Measurements from ENCODE around the gene SENP8. TPM values are rescaled to one million over a fixed set of nuclear protein-coding genes. Genes with fewer than 3 reads are reported as not detected.

SENP8 gene
- total RNA-seq, 1 donor from 2014 or later: 3.7 TPM

DNA sequence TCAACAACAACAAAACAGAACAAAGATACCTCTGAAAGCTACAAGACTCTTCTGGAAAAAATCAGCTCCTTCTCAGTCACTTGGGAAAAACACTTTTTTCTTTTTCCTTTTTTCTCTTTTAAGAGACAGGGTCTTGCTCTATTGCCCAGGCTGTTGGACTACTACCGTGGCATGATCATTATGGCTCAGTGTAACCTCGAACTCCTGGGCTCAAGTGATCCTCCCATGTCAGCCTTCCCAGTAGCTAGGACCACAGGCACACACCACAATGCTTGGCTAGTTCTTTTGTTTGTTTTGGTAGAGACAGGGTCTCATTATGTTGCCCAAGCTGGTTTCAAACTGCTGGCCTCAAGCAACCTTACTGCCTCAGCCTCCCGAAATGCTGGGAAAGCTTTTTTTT lies 13.1 kb upstream of the SENP8 start:
- Mint-ChIP-seq H3K4me1 (peaks cover 23% of the 10 kb centered on the region), H3K4me3 (no peak overlapping the region), H3K36me3 (peaks cover 3% of the 10 kb centered on the region), H3K27me3 (ENCODE audit: low read depth) (no peaks in the 10 kb centered on the region), H3K27ac (no peak overlapping the region), H3K9me3 (no peaks in the 10 kb centered on the region)
- no peak for DNase-seq (ENCODE audit: low spot score in 2 of 2, unreplicated experiment in 2 of 2)
- TF ChIP-seq, protein P1, sequence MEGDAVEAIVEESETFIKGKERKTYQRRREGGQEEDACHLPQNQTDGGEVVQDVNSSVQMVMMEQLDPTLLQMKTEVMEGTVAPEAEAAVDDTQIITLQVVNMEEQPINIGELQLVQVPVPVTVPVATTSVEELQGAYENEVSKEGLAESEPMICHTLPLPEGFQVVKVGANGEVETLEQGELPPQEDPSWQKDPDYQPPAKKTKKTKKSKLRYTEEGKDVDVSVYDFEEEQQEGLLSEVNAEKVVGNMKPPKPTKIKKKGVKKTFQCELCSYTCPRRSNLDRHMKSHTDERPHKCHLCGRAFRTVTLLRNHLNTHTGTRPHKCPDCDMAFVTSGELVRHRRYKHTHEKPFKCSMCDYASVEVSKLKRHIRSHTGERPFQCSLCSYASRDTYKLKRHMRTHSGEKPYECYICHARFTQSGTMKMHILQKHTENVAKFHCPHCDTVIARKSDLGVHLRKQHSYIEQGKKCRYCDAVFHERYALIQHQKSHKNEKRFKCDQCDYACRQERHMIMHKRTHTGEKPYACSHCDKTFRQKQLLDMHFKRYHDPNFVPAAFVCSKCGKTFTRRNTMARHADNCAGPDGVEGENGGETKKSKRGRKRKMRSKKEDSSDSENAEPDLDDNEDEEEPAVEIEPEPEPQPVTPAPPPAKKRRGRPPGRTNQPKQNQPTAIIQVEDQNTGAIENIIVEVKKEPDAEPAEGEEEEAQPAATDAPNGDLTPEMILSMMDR (IDR thresholded peaks at IDR 0.05; ENCODE audit: unreplicated experiment): no peak

DNA sequence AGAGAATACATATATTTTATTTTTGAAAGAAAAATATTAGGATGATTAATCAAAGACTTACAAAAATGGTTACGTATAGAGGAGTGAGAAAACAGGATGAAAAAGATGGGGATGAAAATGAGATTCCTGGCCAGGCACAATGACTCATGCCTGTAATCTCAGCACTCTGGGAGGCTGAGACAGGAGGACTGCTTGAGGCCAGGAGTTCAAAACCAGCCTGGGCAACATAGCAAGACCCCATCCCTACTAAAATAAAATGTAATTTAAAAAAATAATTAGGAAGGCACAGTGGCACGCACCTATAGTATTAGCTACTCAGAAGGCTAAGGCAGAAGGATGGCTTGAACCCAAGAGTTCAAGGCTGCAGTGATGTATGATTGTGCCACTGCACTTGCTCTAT lies 12.1 kb upstream of the SENP8 start:
- TF ChIP-seq, protein P1 (IDR thresholded peaks at IDR 0.05; ENCODE audit: unreplicated experiment): no peak
- DNase-seq (ENCODE audit: low spot score in 2 of 2, unreplicated experiment in 2 of 2): no peak
- Mint-ChIP-seq H3K4me3 (no peak overlapping the region), H3K4me1 (peaks cover 27% of the 10 kb centered on the region), H3K9me3 (no peaks in the 10 kb centered on the region), H3K36me3 (peaks cover 4% of the 10 kb centered on the region), H3K27ac (no peak overlapping the region), H3K27me3 (ENCODE audit: low read depth) (no peaks in the 10 kb centered on the region)

DNA sequence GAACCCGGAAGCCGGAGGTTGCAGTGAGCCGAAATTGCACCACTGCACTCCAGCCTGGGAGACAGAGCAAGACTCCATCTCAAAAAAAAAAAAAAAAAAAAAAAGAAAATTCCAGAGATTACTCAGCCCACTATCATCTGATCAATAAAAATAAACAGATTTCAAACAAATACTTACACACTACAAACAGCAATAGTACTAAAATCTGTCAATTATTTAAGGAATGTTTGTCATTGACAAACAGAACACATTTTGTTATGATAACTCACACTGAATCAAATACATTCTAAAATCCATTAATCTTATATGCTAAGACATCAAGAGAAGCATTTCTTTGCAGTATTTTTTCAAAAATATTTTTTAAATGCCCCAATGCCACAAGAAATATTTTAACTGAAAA lies 7.8 kb upstream of the SENP8 start:
- peak overlapping the region; percentile 79 for H3K27ac Mint-ChIP-seq
- no peaks in the 10 kb centered on the region for H3K27me3 Mint-ChIP-seq (ENCODE audit: low read depth)
- TF ChIP-seq, protein P1 (IDR thresholded peaks at IDR 0.05; ENCODE audit: unreplicated experiment): no peak
- peaks cover 1% of the 10 kb centered on the region for H3K36me3 Mint-ChIP-seq
- H3K4me1 Mint-ChIP-seq: peaks cover 48% of the 10 kb centered on the region
- DNase-seq (ENCODE audit: low spot score in 2 of 2, unreplicated experiment in 2 of 2): no peak
- no peak overlapping the region for H3K4me3 Mint-ChIP-seq
- no peaks in the 10 kb centered on the region for H3K9me3 Mint-ChIP-seq

DNA sequence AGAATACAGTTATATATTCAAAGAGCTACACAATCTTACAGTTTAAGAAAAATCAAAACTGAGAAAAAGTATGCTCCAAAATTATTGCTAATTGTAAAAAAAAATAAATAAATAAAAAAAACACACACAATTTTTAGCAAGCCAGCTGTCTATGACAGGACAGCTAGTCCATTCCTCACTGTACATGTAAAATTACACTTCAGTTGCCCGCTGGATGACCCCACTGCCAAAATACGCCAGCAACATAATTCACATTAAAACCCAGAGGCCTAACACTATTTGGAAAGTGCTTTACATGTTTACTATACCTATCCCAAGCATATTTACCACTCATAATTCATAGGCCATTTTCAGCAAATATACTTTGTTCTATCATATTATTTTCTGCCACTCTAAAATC lies 6.1 kb upstream of the SENP8 start:
- Mint-ChIP-seq H3K36me3 (peaks cover 1% of the 10 kb centered on the region), H3K4me3 (no peak overlapping the region), H3K27me3 (ENCODE audit: low read depth) (no peaks in the 10 kb centered on the region), H3K27ac (peak overlapping the region; percentile 91), H3K4me1 (peaks cover 55% of the 10 kb centered on the region), H3K9me3 (no peaks in the 10 kb centered on the region)
- no peak for DNase-seq (ENCODE audit: low spot score in 2 of 2, unreplicated experiment in 2 of 2)
- TF ChIP-seq, protein P1 (IDR thresholded peaks at IDR 0.05; ENCODE audit: unreplicated experiment): no peak

DNA sequence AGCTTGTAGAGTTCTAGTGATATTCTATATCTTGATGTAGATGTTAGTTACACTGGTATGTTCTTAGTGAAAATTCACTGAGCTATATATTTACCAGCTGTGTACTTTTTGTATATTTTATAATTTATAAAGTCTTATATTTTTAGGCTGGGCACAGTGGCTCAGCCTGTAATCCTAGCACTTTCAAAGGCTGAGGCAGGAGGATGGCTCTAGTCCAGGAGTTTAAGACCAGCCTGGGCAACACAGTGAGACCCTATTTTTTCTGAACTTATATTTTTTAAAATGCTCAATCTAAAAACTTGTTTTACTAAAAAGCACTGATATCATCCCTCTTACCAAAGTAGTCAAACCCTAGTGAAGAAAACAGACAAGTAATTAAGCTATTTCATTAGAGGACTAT lies 5.4 kb upstream of the SENP8 start:
- TF ChIP-seq, protein P1 (IDR thresholded peaks at IDR 0.05; ENCODE audit: unreplicated experiment): no peak
- Mint-ChIP-seq H3K9me3 (no peaks in the 10 kb centered on the region), H3K4me3 (no peak overlapping the region), H3K27me3 (ENCODE audit: low read depth) (no peaks in the 10 kb centered on the region), H3K4me1 (peaks cover 54% of the 10 kb centered on the region), H3K36me3 (peaks cover 1% of the 10 kb centered on the region), H3K27ac (peak overlapping the region; percentile 90)
- DNase-seq (ENCODE audit: low spot score in 2 of 2, unreplicated experiment in 2 of 2): no peak
